Stimulated activated CD4-positive, alpha-beta T cell treated with anti-CD3 and anti-CD28 coated beads, TNF-alpha, amount 100 ng/mL, for 1 hour (primary cell): Measurements from ENCODE around the gene DNASE2.
A peak's percentile ranks its signal among the peaks of the same experiment; 100 is the strongest.
"Not testable (repeated sequence)": the region's sequence is repeated elsewhere in the genome, so short reads cannot be mapped to it uniquely, and the experiment has no call there.

ENCODE experiments used
- DNase-seq, 3 donors: peaks; one replicate each; pipeline ENCODE4 v3.0.0-alpha.2; 2020; ENCODE audit warnings: low read depth in 3 of 3, low spot score in 1 of 3

DNASE2 gene

GRCh38 chr19:12864721-12865715, 16.2 kb downstream of the DNASE2 start:
- no peak for DNase-seq

- no peak for DNase-seq
These were observed 17.1 kb downstream of the DNASE2 start for GRCh38 chr19:12864143-12864542.

DNA sequence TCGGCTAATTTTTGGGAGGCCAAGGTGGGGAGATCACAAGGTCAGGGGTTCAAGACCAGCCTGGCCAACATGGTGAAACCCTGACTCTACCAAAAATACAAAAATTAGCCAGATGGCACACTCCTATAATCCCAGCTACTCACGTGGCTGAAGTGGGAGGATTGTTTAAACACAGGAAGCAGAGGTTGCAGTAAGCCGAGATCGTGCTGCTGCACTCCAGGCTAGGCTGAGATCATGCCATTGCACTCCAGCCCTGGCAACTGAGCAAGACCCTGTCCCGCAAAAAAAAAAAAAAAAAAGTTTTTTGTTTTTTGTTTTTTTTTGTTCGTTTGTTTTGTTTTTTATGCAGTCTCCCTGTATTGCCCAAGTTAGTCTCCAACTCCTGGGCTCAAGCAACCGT, 21.7 kb downstream of the DNASE2 start:
- DNase-seq = no peak

DNA sequence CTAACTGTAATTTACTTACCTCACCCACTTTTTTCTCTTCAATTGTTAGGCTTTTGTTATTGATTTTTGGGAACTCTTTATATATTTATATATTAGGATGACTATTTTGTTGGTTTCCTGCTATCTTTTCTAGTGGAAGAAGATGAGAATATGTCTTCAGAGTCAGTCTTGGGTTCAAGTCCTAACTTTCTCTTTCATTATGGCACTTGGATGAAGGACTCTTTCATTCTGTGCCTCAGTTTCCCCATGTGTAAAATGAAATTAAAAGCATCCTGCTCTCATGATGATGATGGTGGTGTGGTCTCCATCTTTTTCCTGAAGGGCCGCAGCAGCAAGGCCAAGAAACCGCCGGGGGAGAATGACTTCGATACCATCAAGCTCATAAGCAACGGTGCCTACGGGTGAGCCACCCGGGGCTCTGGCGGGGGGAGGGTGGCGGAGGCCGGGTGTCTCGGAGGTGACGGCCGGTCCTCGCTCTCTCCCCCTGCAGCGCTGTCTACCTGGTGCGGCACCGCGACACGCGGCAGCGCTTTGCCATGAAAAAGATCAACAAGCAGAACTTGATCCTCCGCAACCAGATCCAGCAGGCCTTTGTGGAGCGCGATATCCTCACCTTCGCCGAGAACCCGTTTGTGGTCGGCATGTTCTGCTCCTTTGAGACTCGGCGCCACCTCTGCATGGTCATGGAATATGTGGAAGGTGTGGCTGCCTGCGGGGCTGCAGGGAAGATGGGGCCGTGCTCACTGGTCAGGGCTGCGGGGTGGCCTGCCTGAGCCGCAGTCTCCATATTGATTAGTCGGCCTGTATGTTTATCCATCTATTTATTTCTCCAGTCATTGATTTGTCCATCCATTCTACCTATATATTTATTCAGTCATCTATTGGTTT, 23.0 kb downstream of the DNASE2 start:
- DNase-seq = no peak

- DNase-seq = no peak
These were observed 24.6 kb downstream of the DNASE2 start for GRCh38 chr19:12856653-12857052.

DNA sequence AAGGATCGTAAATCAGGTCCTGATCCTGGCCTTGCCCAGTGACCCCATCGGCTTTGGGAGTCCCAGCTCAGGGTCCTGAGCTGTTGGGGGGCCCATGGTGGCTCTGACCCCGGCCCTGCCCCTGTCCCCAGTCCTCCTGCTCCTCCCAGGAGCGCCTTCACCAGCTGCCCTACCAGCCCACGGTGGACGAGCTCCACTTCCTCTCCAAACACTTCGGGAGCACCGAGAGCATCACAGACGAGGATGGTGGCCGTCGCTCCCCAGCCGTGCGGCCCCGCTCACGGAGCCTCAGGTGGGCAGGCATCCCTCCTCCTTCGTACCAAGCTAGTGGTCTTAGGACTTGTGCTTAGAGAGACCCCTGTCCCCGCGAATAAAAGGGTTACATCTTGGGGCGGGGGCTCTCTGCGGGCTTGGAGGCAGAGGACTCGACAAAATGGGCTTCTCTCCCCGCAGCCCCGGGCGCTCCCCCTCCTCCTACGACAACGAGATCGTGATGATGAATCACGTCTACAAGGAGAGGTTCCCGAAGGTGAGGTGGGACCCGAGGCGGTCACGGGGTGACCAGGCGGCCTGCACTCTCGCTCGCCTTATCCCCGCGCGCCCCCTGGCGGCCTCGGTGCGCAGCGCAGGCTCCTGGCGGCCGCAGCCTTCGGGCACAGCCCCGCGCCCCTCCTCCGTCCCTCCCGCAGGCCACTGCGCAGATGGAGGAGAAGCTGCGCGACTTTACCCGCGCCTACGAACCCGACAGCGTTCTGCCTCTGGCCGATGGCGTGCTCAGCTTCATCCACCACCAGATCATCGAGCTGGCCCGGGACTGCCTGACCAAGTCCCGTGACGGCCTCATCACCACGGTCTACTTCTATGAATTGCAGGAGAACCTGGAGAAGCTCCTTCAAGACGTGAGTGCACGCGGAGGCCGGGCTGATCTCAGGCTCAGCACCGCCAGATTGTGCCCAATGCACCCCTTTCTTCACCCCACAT, 33.8 kb downstream of the DNASE2 start:
- DNase-seq = peak; percentile 44 to 90 (median 66)

- DNase-seq = not testable (repeated sequence)
These were observed 34.6 kb downstream of the DNASE2 start for GRCh38 chr19:12846613-12847012.

DNA sequence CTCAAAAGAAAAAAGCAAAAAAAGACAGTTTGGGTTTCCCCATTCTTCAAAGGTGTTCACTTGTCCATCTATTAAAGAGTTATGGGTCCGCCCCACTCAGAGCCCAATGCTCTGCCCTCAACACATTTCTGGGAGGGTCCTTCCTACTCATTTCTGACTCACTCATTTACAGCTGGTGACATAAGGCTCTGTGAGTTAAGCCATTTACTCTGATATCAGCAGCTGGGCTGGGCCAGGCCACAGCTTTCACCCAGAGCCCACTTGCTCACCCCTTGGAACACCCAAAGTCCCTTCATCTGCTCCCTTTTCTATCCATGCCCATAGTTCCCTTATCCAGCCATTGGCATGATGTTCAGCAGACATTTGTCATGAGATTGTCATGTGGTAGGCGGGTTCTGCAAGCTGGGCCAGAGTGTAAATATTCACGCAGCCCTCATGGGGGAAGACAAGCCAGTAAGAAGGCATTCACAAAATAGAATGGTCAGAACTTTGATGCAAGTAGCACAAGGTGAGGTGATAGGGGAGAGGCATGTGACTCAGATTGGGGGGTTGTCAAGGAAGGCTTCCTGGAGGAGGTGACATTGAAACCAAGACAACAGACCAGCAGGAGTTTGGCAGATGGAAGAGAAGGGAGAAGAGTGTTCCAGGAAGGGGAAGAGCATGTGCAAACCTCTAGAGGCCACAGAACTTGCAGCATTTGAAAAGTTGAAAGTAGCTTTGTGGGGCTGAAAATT, 37.1 kb downstream of the DNASE2 start:
- no peak for DNase-seq

DNA sequence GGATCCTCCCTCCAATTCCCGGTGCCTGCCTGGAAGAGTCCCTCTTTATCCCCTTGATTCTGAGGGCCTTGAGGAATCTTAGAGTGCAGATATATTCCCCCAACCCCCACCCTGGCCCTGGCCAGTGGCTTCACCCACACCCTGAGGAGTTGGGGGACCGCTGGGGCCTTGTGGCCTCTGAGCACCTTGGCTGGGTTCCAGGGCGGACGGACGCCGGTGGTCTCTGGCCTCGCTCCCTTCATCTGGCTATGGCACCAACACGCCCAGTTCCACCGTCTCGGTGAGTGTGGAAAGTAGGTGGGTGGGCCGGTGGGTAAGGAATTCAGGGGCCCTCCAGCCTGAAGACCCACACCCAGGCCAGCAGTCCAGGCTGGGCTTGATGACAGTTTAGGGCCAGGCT, 37.9 kb downstream of the DNASE2 start:
- DNase-seq = no peak

DNA sequence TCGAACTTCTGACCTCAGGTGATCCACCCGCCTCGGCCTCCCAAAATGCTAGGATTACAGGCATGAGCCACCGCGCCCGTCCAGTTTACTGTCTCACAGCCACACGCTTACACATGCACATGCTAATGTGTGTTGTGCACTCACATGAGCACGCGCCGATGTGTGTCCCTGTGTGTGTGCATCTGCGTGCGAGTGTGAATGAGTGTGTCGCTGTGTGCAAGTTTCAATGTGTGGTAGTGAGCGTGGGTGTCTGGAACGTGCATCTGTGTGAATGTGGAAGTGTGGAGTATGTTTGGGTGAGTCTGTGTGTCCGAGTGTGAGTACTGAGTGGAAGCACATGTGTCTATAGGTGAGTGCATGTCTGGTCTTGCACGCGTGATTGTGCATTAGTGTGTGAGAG, 38.7 kb downstream of the DNASE2 start:
- no peak for DNase-seq

DNA sequence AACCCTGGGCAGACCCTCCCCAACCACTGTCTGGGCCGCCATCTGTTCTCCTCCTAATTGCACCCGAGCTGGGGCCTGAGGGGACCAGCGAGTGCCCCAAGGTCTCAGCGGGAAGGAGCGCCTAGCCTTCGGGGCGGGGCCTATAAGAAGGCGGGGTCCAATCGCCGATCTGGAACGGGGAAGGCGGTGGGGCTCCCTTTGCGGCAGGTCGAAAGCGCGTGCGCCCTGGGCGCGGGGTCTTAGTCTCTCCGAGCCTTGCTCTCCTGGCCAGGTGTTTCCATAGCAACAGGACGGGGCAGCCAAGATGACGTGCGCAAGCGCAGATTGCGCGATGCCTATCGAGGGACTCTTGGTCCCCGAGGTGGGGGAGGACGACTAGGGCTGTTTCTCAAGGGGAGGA, 40.2 kb downstream of the DNASE2 start:
- DNase-seq = no peak

DNA sequence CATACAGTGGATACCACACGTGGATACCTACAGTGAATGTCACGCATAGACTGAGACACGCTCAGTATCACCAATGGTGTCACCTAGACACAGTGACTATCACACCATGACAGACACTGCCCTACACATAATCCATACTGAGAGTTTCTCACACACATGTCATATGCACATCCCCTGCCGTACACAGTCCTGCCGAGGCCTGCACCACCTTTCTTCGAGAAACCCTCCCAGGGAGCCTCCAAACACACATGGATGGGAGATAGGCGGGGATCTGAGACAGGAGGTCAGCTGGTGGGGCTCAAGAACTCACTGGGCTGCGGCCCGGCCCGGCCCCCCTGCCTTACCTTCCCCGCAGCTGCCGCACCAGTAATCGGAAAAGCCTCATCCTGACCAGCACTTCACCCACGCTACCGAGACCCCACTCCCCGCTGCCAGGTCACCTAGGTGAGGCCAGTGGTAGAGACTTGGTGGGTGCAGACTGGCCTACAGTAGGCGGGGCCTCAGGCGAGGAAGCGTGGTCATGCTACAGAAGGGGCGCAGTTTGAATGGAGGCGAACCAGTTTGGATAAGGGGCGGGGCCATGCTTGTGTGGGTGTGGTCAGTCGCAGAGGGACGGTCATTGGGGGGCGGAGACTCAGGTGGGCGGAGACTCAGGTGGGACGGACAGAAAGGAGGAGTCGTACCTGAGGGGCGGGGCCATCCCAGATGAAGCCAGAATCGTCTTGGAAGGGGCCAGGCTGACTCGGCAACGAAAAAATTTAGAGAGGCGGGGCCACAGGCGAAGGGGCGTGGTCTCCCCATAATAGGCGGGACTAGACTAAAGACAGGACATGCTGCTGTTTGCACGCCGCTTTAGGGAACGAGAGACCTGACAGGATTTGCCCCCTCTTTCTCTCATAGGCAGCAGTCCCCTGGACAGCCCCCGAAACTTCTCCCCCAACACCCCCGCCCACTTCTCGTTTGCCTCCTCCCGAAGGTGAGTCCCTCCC, 40.9 kb downstream of the DNASE2 start:
- no peak for DNase-seq

- DNase-seq = no peak
These were observed 42.1 kb downstream of the DNASE2 start for GRCh38 chr19:12838886-12839756.

GRCh38 chr19:12838182-12838885, 42.9 kb downstream of the DNASE2 start, which contains the start of gene MAST1:
MAST1 (plus strand) TSS chr19:12838515; CDS start chr19:12838573, 58 bp downstream.
- peak in 1 of 3 donors; percentile 33 for DNase-seq

DNA sequence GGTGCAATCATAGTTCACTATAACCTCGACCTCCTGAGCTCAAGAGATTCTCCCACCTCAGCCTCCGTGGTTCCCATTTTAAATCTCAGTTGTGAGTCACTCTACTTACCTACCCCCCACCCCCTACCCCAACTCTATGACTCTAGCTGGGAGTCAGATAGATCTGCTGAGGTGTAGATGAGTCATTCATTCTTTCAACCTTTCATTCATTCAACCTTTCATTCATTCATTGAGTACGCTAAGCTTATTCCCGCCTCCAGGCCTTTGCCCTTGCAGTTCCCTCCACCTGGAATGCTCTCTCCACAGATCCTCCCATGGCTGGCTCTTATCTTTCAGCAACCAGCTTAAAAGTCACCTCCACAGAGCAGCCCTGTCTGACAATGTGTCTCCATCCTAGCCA, 44.0 kb downstream of the DNASE2 start:
- DNase-seq = no peak

DNA sequence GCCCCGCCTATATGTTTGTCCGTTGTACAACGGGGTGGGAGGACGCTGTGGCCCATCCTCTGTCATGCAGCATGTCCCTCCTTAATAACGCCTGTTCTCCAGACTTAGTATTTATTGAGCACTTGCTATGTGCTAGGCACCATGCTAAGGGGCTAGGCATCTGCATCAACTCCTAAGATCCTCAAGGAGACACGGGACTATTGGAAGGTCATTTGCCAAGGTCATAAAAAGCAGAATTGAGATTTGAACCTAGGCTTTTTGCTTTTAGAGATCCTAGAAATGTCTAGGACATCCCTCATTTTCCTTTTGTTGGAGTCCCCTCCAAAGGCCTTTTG, 44.8 kb downstream of the DNASE2 start:
- no peak for DNase-seq
